Erythroblast (primary cell): Measurements from ENCODE around the gene MYRIP.
A peak's percentile ranks its signal among the peaks of the same experiment; 100 is the strongest.
"Not testable (repeated sequence)": the region's sequence is repeated elsewhere in the genome, so short reads cannot be mapped to it uniquely, and the experiment has no call there.

Source experiments
- DNase-seq, 2 experiments: peaks; one replicate each; lab custom pipeline; 2025; lab: John Stamatoyannopoulos, UW
- GATA1 ChIP-seq: IDR thresholded peaks from 2 replicates; pipeline ENCODE4 v1.6.1; 2011; ENCODE audit warnings: low read depth, mild to moderate bottlenecking, control low read depth, low read length, moderate library complexity
- POLR2A ChIP-seq: IDR thresholded peaks from 2 replicates; pipeline ENCODE4 v1.6.1; 2011; ENCODE audit warnings: mild to moderate bottlenecking, low read length

The MYRIP gene

DNA sequence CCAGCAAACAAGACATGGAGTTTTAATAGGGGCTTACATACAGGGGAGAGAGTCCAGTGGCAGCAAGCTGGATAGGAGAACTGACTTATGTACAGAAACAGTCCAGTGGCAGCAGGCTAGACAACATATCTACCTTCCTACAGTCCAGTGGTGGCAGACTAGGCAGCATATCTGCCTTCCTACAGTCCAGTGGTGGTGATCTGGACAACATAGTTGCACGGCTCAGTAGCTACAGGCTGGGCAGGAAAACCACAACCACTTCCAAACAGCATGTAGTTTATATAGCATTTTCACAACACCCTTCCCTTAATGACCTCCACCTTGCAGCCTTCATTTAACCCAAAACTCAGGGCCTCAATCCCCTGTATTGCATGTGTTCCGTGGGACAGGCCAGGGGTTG lies 318.8 kb downstream of the MYRIP start:
- DNase-seq, result no peak

DNA sequence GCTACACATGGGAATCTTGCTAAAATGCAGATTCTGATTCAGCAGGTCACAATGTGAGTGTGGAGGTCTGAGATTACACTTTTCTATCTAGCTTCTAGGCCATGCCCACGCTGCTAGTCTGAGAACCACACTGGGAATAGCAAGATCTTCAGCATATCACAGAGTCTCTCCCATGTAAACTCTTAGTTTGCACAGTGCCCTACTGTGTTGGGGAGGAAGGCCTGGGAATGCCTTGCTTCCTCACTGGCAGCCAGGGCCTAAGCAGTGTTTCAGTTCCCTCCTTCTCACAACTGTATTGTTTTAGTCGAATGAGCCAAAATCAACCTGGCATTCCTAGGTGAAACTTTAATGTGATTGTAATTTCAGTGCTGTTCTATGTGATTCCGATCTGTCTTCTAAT lies 320.1 kb downstream of the MYRIP start:
- TF ChIP-seq GATA1 (no peak), POLR2A (no peak)
- no peak for DNase-seq

More for the DNA sequence above, 318.8 kb downstream of the MYRIP start:
- TF ChIP-seq POLR2A, result no peak
- TF ChIP-seq GATA1, result no peak

DNA sequence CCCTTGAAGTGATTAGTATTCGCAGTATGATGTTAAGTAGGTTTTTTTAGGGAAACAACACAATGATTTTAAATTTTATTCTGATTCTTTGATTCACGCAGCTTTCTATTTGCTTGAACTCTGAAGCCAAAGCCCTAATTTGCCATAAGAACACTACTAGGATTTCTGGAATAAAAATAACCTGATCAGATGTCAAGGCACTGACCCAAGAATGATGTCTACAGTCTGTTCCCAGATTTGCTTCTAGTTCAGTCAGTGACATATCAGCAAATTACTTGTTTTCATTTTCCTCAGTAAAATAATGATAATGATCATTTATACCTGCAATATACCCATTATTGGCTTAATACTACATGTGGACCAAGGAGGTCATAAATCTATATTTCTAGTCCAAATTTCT lies 320.6 kb downstream of the MYRIP start:
- TF ChIP-seq GATA1 (no peak), POLR2A (no peak)
- no peak for DNase-seq

DNA sequence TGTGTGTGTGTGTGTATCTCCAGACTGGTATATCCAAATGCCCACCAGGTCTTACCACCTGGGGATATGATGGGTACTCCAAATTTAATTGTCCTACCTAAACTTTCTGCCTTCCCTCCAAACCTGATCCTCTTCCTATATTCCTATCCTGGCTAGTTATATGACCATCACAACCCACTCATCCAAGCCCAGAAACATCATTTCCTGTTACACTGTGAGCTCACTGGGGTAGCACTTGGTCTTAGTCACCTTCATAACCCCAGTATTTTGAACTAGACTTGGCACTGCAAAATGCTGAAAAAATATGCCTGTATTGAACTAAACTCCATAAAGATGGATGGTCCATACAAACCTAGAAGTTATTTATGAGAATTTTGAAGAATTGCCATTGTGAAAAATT lies 321.3 kb downstream of the MYRIP start:
- no peak for TF ChIP-seq GATA1
- no peak for TF ChIP-seq POLR2A
- DNase-seq, result no peak

DNA sequence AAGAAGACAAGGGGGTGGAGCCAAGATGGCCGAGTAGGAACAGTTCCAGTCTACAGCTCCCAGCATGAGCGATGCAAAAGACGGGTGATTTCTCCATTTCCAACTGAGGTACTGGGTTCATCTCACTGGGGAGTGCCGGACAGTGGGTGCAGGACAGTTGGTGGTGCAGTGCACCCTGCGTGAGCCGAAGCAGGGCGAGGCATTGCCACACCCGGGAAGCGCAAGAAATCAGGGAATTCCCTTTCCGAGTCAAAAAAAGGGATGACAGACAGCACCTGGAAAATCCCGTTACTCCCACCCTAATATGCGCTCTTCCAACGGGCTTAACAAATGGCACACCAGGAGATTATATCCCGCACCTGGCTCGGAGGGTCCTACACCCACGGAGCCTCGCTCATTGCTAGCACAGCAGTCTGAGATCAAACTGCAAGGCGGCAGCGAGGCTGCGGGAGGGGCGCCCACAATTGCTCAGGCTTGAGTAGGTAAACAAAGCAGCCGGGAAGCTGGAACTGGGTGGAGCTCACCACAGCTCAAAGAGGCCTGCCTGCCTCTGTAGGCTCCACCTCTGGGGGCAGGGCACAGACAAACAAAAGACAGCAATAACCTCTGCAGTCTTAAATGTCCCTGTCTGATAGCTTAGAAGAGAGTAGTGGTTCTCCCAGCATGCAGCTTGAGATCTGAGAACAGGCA lies 324.6 kb downstream of the MYRIP start:
- not testable (repeated sequence) for DNase-seq

DNA sequence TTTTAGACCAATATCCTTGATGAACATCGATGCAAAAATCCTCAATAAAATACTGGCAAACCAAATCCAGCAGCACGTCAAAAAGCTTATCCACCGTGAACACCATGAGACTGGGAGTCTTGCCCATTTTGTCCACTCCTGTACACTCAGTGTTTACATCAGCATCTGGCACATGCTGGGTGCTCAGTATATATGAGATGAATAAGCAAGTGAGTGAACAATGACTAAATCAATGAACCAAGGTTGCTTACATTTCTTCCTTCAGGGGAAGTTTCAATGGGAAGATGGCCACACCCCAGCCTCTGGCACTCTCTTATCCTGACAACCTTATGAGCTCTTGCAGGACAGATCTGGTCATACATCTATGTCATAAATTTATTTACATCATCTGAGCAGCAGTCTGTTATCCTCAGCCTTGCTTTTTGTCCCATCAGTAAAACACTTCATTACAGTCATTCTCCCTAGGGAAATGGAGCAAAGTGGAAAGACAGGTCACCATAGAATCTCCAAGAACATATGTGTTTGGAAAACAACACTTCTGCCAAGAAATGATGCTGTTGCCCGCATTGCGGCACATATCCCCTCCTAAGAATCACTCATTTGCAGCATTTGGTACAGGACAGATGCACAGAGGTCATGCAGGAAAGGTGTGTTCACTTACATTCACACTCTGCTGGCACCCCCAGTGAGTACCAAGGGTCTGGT lies 328.3 kb downstream of the MYRIP start:
- no peak for TF ChIP-seq GATA1
- no peak for TF ChIP-seq POLR2A
- no peak for DNase-seq

DNA sequence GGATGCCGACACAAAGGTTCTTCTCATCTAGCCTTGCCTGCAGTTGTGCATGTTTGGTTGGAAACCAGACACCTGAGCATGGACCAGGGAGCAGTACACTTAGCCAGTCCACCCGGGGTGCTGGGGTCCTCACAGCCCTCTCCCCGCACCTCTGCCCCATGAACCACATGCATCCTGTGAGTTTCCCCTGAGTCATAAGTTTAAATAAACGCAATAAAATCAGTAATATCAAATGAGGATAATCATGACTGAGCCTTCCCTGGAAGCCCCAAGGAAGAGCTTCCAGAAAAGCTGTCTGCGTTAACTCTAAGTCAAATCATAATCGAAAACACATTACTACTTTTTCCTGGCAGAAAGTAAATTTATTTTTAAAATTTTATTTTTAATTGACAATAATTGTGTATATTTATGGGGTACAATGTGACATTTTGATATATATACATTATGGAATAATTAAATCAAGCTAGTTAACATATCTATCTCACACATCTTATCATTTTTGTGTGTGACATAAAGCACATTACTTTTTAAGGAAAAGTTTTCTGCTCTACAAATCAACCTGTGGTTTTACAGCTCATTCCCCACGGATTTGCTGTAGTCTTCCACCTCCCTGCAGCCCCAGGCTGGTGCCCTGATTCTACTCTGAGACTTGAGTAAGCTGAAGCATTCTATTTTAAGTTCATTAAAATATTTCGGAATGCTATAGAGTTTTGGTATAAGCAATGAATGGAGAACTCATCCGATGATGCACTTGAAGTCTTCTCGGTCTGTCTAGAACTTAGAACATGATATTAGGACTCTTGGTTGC lies 334.1 kb downstream of the MYRIP start:
- no peak for TF ChIP-seq GATA1
- TF ChIP-seq POLR2A, result no peak

DNA sequence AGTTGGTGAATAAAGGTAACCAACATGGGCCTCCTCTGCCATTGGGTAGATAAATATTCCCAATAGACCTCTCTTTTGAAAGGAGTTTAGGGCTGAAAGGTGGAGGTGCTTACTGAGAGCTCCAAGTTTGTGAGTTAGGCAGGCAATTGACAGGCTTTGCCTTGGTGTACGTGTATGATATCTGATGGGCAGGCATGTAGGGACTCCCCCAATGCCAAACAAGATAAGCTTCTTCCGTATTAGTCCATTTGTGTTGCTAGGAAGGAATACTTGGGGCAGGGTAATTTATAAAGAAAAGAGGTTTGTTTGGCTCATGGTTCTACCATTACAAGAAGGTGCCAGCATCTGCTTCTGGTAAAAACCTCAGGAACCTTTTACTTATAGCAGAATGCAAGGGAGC lies 339.4 kb downstream of the MYRIP start:
- no peak for DNase-seq
- TF ChIP-seq POLR2A (no peak), GATA1 (no peak)

More for the DNA sequence above, 334.1 kb downstream of the MYRIP start:
- DNase-seq, result no peak

DNA sequence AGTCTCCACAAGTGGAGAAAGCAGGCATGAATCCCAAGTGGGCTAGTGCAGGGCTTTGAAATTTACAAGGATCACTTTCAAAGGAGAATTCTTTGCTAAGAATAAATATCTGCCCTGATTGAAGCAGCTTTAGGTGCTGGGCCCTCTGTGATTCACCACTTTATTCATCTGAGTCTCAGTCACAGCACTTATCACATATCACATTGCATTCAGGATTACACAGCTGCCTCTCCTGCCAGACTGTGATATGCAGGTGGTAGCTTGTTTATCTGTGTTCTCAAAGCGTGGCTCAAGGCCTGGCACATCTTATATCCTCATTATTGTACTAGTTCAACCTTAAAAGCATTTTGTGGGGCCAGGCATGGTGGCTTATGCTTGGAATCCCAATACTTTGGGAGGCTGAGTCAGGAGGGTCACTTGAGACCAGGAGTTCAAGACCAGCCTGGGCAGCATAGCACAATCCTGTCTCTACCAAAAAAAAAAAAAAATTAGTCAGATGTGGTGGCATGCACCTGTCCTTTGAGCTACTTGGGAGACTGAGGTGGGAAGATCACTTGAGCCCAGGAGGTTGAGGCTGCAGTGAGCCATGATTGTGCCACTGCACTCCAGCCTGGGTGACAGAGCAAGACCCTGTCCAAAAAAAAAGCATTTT lies 343.2 kb downstream of the MYRIP start:
- TF ChIP-seq POLR2A, result no peak
- DNase-seq, result peak in 1 of 2 experiments; percentile 12

DNA sequence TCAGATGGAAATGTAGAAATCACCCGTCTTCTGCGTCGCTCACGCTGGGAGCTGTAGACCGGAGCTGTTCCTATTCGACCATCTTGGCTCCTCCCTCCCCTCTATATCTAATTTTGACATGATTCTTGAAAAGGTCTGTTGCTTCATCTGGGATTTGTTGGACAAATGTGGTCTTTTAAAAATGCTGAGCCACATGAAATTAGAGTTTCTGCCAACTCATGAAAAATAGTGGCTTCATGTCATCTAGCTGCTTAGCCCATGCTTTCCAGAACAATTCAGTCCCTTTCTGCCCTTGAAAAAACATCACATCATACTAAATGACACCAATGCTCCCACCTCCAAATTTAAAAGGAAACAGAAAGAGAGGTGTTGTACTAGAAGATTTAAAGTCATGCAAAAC lies 351.5 kb downstream of the MYRIP start:
- no peak for DNase-seq

DNA sequence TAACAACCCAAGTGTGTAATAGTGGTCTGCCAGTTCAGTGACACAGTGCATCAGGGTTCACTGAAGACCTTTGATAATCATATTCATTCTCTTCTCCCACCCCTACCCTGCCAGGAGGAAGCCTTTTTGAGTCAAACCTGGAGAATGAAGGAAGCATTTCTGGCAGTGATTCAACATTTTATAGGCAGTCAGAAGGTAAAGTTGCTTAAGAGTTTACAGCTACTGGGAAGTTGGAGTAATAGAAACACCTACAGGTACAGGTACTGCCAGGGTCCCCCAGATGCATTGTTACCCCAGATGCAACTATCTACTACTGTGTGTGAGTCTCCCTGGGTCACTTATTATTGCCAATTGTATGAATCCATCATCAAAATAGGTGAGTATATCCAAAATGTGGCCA lies 353.2 kb downstream of the MYRIP start:
- TF ChIP-seq POLR2A, result no peak
- no peak for TF ChIP-seq GATA1
- no peak for DNase-seq

More for the DNA sequence above, 351.5 kb downstream of the MYRIP start:
- TF ChIP-seq GATA1 (no peak), POLR2A (no peak)

DNA sequence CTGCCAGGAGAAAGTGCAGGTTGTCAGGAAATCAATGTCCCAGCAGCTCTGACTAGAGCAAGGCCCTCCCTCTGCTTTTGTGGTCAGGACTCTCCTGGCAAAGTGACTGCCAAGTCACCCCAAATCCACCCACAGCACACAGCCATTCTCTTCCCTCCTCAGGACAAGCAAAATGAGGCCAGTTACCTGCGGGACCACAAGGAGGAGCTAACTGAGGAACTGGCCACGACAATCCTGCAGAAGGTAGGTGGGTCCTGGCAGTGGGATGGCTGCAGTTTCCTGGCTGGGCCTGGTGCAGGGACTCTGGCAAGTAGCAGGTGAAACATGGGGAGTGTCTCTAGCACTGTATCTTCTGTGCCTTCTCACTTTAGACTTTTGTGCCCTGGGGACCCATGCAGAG lies 357.6 kb downstream of the MYRIP start:
- TF ChIP-seq POLR2A, result no peak
- no peak for TF ChIP-seq GATA1

DNA sequence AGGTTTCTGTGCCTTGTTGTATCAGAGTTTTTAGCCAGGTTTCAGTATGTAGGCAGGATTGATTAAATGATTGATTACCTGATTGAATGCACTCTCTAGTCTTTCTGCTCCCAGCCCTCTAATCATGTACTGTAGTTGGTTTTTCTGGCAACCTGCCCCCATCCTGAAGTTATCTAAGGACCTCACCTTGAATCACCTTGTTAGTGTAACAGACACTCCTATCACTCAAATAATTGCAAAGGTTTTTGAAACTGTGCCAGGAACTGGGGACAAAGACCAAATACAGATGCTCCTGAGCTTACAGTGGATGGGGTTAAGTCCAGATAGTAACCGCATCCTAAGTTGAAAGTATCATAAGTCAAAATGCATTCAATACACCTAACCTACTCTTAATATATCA lies 358.5 kb downstream of the MYRIP start:
- DNase-seq, result no peak
- TF ChIP-seq POLR2A, result no peak

More for the DNA sequence above, 357.6 kb downstream of the MYRIP start:
- DNase-seq, result no peak

DNA sequence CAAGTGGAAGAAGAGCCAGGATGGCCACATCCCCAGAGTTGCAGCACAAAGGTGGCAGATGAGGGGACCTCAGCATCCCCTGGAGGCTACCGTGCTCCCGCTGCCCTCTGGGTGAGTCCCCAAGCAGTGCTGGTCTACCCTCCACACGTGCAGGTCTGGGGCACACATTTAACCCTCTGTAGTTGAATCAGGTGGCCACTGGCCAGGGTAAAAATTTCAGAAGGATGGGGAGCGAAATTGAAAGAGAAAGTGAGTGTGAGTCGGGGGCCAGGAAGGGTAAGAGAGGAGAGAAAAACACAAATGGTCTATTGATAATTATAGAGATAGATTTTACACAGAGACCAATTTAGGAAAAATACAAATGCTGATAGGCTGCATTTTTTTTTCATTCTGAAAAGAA lies 360.6 kb downstream of the MYRIP start:
- no peak for TF ChIP-seq GATA1
- TF ChIP-seq POLR2A, result no peak
- no peak for DNase-seq
